Measurements from ENCODE around the gene NAALADL2.

DNA sequence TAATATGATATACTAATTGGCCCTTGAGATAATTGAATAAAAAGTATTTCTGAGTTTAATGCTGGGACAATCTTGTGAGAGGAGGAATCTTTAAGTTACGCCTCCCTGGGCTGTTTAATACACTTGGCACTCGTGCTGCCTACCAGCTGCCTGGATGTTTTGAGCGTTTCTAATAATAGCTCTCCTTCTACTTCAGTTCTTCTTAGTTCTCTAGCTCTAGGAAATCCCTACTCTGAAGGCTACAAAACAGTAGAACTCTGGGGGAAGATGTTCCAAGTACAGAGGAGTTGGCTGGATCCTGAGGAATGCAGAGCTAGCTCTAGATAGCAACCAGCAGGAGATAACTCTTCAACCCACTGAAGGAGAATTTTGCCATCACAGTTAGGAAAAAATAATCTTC, 3.5 kb downstream of the NAALADL2 start:
- TF ChIP-seq, protein P1, sequence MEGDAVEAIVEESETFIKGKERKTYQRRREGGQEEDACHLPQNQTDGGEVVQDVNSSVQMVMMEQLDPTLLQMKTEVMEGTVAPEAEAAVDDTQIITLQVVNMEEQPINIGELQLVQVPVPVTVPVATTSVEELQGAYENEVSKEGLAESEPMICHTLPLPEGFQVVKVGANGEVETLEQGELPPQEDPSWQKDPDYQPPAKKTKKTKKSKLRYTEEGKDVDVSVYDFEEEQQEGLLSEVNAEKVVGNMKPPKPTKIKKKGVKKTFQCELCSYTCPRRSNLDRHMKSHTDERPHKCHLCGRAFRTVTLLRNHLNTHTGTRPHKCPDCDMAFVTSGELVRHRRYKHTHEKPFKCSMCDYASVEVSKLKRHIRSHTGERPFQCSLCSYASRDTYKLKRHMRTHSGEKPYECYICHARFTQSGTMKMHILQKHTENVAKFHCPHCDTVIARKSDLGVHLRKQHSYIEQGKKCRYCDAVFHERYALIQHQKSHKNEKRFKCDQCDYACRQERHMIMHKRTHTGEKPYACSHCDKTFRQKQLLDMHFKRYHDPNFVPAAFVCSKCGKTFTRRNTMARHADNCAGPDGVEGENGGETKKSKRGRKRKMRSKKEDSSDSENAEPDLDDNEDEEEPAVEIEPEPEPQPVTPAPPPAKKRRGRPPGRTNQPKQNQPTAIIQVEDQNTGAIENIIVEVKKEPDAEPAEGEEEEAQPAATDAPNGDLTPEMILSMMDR (IDR thresholded peaks at IDR 0.05; ENCODE audit: low read depth, low read length, missing input control): no peak
- TF ChIP-seq, protein P2, sequence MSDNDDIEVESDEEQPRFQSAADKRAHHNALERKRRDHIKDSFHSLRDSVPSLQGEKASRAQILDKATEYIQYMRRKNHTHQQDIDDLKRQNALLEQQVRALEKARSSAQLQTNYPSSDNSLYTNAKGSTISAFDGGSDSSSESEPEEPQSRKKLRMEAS (IDR thresholded peaks at IDR 0.05): no peak
- no peak for TF ChIP-seq RAD21 (IDR thresholded peaks at IDR 0.05)
- TF ChIP-seq TAF1 (conservative IDR thresholded peaks at IDR 0.05): no peak

Data from liver (tissue), 3 donors.